NCI-H1436 treated with DMSO at 0.1 percent for 48 hours (cell line): ENCODE results near the gene FAM50B.
"Not testable (repeated sequence)": the region's sequence is repeated elsewhere in the genome, so short reads cannot be mapped to it uniquely, and the experiment has no call there.

Experiments used
- DNase-seq: peaks from one replicate; lab custom pipeline; 2025; lab: John Stamatoyannopoulos, UW

Gene FAM50B

DNA sequence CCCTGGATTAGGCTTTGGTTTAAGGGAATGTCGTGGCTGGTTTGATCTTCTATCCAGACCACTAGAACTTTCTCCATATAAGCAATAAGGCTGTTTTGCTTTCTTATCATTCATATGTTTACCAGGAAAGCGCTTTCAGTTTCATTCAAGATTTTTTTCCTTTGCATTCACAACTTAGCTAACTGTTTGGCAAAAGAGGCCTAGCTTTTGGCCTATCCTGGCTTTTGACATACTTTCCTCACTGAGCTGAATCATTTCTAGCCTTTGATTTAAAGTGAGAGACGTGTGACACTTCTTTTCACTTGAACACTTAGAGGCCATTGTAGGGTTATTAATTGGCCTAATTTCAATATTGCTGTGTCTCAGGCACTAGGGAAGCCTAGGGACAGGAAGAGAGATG is 1.7 kb upstream of the FAM50B start:
- DNase-seq: no peak

- no peak for DNase-seq
Measured at GRCh38 chr6:3848380-3848779, 793 bp upstream of the FAM50B start.

GRCh38 chr6:3849681-3850450 is 693 bp downstream of the FAM50B start:
- no peak for DNase-seq

DNA sequence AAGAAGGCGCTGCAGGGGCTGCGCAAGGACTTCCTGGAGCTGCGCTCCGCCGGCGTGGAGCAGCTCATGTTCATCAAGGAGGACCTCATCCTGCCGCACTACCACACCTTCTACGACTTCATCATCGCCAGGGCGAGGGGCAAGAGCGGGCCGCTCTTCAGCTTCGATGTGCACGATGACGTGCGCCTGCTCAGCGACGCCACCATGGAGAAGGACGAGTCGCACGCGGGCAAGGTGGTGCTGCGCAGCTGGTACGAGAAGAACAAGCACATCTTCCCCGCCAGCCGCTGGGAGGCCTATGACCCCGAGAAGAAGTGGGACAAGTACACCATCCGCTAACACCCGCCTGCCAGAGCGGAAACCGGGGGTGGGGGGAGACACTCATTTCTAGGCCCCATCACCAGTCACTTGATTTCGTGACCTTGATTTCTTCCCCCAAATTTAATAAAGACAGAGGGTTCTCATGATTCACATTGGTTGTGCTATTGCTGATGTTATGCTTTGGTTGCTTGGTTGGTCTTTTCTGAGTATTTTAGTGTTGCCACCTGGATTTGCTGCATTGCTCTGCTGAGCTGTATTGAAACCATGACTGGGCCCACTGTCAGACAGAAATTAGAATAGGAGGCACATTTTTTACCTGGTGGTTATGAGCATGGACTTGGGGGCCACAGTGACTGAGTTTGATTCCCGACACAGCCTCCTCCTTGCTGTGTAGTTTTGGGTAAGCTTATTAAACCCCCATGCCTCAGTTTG is 1.5 kb downstream of the FAM50B start:
- DNase-seq: no peak

DNA sequence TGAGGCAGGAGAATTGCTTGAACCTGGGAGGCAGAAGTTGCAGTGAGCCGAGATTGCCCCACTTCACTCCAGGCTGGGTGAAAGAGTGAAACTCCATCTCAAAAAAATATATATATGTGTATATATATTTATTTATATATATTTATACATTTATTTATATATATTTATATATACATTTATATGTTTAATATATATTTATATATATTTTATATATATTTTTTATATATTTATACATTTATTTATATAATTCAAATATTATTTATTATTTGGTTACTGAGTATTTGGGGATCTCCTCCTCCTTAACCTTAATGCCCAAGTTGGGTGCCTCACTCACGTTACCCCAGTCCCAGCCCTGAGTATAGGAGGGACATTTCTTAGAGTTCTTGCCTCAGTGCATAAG is 2.7 kb downstream of the FAM50B start:
- DNase-seq: no peak

DNA sequence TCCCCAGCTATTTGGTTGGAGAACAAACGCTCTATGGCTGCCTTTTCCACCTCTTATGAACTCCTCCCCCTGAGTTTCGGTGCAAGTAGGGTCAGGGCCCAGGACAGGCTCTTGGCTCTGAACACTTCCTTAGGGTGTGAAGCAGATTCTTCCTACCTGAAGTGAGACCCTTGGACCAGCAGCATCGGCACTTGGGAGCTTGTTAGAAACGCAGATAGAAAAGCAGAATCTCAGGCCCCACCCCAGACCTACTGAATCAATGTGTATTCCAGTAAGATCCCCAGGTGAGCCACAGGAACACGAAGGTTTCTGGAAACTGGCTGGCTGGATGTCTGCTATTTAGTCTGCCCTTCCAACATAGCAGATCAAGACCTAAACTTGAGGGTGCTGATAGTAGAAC is 3.2 kb downstream of the FAM50B start:
- DNase-seq: no peak

DNA sequence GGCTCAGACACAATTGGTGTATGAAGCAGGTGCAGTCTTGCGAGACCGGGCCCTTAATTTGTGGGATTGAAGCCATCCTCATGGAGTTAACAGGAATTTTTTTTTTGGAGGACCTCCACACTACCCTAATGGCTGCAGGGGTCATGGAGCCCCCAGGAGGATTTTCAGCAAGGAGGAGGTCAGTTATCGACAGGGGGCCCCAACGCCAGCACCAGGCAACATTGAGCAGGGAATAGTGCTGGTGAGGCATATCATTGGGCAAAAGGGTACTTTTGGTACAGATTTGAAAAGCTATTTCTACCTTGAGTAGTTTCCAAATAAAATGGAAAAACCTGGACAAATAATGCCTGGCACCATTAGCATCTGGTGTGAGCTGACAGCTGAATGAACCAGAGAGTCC is 6.7 kb downstream of the FAM50B start:
- no peak for DNase-seq

- no peak for DNase-seq
Measured at GRCh38 chr6:3856576-3856975, 7.4 kb downstream of the FAM50B start.

GRCh38 chr6:3857468-3858456 is 8.6 kb downstream of the FAM50B start:
- no peak for DNase-seq

- no peak for DNase-seq
Measured at GRCh38 chr6:3859878-3860552, 10.8 kb downstream of the FAM50B start.

GRCh38 chr6:3861424-3861823 is 12.3 kb downstream of the FAM50B start:
- DNase-seq: no peak

- DNase-seq: no peak
Measured at GRCh38 chr6:3862038-3862437, 12.9 kb downstream of the FAM50B start.

DNA sequence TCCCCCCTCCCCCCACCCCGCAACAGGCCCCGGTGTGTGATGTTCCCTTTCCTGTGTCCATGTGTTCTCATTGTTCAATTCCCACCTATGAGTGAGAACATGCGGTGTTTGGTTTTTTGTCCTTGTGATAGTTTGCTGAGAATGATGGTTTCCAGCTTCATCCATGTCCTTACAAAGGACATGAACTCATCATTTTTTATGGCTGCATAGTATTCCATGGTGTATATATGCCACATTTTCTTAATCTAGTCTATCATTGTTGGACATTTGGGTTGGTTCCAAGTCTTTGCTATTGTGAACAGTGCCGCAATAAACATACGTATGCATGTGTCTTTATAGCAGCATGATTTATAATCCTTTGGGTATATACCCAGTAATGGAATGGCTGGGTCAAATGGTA is 14.1 kb downstream of the FAM50B start:
- DNase-seq: not testable (repeated sequence)

GRCh38 chr6:3865463-3865862 is 16.3 kb downstream of the FAM50B start:
- no peak for DNase-seq

DNA sequence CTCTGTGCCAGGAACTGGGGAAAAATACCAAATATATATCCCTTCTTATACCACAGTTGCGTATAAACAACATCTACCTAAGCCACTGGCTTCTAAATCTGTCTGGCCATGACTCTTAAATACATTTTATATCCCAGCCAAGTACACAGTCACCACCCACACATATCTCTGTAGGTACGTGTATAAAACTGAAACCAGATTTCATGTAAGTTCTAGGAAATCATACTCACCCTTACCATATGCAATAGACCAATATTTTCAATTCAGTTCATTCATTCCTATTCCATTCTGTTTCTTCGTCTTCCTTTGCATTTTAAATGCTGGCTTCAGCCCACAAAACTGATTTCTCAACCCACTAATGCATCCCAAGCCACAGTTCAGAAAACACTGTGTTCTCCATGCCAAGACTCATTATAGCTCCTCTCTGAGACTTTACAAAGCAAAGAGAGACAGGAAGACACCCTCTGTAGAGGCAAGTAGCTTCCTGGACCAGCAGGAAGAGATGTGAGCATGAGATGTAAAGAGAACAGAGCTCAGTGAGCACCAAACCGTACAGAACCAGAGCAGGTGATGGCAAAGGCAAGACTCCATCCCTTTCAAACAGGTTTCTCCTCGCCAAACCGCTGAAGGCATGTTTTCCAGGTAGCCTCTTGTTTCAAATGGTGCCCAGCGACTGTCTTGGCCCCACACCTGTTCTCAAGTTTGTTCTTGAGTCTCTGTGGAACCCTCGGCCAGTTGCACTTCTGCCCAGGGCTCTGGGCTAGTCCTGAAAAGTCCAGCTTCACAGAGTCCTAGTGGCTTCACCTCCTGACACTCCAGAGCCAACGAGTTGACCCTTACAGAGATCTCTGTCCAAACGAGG is 18.7 kb downstream of the FAM50B start:
- DNase-seq: no peak

- DNase-seq: no peak
Measured at GRCh38 chr6:3868544-3868943, 19.4 kb downstream of the FAM50B start.

- DNase-seq: no peak
Measured at GRCh38 chr6:3869284-3869631, 20.1 kb downstream of the FAM50B start.

GRCh38 chr6:3869632-3870527 is 20.7 kb downstream of the FAM50B start:
- DNase-seq: no peak

- no peak for DNase-seq
Measured at GRCh38 chr6:3870528-3870925, 21.4 kb downstream of the FAM50B start.

- DNase-seq: no peak
Measured at GRCh38 chr6:3871515-3871914, 22.3 kb downstream of the FAM50B start.
